HG03558 (cell line): ENCODE results near the gene MAD2L1.
A peak's percentile ranks its signal among the peaks of the same experiment; 100 is the strongest.

Experiments
- ATAC-seq: cut with Tn5 transposase; IDR thresholded peaks from one replicate; pipeline ENCODE4 v1.9.1; 2021; ENCODE audit warnings: moderate number of reproducible peaks; ENCODE audit not compliant: unreplicated experiment; ENCODE audit errors: extremely low read depth

The MAD2L1 gene

DNA sequence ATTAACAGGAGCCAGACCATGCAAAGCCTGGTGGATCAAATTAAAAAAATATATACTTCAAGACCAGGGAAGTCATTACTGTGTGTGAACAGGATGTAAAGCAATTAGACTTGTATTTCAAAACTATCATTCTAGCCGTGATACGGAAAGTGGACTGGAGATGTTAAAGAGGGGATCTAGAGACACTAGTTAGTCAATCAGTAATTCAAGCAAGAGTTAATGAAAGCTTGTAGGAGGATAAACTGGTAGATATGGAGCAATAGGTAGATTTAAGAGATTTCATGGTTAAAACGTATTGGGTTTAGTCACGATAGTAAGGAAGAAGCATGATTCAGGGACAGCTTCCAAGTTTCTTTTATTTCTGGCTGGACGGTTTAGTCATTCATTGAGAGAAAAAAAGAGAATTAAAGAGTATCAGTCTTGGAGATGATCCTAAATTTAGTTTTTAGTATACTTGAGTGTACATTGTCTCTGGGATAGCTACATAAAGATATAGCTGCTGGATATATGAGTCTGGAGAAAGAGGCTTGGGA, 3.9 kb downstream of the MAD2L1 start:
- ATAC-seq: no peak

DNA sequence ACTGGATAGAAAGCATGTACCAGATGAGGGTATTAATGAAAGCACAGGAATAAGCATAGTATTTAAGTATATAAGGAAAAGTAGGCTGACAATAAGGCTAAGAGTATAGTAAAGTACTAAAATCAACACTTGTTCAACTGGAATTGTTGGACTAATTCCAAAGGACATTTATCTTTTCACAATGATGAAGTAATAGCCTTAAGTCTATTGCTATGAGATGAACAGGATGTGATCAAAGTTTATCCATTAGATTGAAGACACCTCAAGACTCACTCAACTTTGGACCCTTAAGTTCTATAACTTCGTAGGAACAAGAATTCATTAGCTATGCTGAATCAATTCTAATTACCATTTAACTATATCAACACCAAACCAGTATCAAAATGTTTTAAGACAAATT, 7.6 kb downstream of the MAD2L1 start:
- ATAC-seq: no peak

DNA sequence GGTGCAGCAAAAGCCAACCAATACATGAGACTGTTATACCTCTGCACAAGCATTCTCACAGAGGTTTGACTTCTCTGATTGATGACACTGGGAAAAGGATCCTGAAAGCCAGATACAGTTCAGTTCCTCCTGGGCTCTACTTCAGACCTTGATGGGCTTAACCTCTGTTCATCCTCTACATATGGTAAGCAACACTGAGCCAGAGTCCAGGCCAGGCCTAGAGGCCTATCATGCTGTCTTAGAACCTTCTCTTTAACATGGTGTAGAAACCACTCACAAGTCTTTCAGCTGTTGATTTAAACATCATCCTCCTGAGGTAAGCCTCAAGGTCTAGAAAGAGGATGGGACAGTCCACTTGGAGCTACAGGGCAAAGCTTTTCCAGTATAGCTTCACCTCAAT, 9.2 kb downstream of the MAD2L1 start:
- no peak for ATAC-seq

DNA sequence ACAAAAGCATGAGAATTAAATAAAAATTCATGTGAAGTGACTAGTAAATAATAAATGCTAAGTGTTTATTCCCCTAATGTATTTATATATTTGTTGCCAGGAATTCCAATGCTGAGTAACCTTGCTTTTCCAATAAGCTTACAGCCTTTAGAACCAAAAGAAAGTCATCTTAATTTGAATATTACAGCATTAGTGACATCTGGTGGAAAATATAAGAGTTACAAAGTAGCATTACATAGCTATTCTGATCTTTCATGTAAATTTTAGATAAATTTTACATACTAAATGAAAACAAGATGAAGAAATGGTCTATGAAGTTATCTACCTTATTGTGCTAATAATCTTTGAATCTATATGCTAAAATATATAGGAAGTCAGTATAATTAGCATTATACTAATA, 10.4 kb downstream of the MAD2L1 start:
- no peak for ATAC-seq

DNA sequence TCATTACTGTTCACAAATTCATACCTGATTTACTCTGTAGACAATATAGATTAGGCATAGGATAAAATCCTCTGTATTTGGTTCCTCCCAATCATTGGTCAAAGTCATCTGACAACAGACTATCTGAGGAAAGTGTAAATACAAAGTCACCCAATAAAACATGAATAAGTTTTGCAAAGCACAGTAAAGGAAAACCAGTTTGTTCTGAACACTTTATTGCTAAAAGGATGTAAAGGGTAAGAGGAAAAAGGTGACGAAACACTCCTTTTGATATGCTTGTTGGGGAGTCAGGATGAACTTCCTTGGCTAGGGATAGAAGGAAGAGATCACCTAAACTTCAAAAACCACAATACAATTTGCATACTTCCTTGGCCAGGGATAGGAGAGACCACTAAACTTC, 10.9 kb downstream of the MAD2L1 start:
- no peak for ATAC-seq

DNA sequence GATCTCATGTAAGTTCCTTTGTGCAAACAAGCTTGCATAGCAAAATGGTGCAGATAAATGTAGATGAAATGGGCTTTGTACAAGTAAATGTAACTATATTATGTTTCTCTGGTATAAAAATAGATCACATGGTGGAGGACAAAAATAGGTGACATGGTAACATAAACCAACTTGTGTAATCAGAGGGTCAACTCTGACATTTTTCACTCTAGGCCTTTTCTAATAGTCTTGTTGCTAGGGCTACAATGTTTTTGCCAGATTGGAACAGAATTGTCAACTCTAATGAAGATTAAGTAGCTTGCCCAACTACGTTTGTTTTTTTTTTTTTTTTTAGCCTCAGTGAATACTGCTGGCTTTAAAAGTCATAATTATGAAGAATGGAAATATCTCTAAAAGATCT, 11.5 kb downstream of the MAD2L1 start:
- ATAC-seq: no peak

DNA sequence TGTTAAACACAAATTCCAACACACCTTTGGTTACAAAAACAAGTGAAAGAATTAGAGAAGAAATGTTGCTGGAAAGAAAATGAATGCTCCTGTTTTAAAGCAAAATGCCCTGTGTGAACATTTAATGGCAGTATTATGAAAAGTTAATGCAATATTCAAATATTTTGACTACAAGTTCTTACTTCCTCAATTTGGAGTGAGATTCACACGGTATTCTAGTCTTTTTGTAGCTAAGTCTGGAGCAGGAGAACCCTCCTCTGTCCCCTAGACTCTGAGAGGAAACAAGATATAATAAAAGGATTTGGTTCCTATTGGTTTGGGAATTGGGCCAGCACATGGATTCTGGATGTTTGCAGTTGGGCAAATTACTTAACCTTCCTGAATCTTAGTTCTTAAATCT, 12.7 kb downstream of the MAD2L1 start:
- peak; percentile 44 for ATAC-seq

DNA sequence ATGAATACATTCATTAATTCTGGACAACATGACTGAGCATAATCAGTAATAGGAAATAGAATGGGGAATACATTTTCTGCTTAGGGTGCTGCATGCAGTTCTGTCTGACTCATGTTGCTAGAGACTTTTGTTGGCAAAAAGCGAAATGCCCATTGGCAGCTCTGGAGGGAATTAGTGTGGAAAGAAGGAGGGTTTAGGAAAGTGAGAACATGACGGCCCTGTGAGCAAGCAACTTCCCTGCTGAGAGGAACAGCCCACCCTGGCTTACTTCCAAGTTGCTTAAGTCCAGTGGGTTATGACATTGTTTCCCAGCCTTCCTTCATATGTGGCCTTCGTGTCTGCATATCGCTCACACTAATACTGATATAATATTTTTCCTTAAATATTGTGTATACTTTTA, 13.8 kb downstream of the MAD2L1 start:
- no peak for ATAC-seq

DNA sequence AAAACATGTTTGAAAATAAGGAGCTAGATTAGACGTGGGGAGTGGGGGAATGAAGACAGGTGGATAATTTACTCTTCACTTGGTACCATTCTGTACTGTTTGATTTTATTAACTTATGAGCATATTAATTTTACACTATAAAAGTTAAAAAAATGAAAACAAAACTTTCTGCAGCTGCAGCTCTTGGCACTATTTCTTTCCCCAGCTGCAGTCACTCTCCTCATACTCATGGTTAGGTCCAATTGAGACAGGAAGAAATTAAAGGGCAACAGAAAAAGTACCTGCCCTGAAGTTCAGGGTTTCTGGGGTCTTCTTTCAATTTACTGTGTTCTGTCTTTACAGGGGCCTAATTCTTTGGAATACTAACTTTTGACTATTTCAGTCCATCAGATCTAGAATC, 15.4 kb downstream of the MAD2L1 start:
- ATAC-seq: no peak

DNA sequence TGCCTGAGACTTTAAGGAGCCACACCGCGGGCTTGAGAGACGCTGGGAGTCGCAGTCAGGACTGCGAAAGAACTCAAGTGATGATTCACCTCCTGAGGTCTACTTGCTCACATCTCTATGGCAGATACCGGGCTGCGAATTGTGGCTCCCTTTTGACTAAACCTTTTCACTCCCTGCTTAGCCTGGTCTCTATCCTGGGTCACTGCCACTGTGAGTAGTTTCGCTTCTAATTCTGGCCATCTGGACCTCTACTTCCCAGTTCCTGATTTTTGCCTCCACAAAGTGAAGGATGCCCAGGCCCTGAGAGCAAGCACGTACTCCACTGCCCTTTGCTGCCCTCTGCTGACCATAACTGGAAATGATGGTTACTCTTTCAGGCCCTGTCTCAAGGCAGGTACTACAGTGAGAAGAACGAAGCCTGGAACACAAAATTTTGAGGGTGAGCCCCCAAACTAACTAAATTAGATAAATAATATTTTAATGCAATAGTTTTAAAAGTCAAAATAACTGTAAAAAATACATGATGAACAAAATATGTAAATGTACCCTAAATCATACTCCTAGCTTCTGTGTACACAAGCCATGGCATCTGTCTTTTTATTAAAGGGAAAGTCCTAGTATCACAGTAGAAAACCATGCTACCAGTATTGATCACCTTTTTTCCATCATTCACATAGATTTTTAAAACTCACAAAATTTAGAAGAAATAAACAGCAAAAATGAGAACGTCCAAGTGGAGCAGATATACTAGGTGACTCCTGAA, 16.7 kb downstream of the MAD2L1 start:
- peak; percentile 80 for ATAC-seq

DNA sequence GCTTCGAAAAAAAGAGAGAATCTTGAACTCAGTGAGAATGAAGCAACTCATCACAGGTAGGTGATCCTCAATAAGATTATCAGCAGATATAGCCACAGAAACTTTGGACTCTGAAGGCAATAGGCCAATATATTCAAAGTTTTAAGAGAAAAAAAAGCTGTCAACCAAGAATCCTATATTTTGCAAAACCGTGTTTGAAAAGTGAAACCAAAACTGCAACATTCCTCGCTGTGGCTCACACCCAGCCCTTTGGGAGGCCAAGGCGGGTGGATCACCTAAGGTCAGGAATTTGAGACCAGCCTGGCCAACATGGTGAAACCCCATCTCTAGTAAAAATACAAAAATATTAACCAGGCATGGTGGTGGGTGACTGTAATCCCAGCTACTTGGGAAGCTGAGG, 22.8 kb downstream of the MAD2L1 start:
- ATAC-seq: no peak

DNA sequence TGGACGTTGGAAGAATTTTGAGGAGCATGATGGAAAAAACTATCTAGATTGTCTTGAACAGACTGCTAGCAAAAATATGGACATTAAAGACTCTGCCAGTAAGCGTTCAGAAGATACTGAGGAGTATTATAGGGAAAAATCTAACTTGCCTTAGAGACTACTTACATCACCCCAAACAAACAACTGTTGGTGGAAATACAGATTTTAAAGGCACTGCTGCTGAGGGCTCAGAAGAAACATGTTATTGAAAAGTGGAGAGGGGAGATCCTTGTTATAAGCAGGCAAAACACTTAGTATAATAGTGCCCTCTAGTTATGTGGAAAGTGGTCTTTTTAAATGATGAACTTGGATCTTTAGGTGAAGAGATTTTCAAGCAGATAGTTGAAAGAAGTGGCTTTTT, 29.2 kb downstream of the MAD2L1 start:
- no peak for ATAC-seq

DNA sequence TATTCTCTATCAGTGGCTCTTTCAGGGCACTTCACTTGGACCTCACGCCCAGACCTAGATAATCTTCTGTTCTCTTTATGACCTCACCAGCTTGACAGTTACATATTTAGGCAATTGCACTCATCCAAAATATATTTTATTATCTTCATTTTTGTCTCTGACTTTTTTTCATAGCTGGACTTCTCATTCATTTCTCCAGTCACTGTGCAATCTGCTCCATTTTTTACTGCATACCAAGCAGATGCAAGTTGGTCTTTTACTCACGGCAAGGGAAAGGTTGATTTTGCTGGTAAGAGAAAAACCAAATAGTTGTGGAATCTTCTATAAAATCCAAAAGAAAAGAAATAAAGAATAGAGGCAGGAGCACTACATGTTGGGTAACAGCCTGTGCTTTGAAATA, 31.7 kb downstream of the MAD2L1 start:
- no peak for ATAC-seq

DNA sequence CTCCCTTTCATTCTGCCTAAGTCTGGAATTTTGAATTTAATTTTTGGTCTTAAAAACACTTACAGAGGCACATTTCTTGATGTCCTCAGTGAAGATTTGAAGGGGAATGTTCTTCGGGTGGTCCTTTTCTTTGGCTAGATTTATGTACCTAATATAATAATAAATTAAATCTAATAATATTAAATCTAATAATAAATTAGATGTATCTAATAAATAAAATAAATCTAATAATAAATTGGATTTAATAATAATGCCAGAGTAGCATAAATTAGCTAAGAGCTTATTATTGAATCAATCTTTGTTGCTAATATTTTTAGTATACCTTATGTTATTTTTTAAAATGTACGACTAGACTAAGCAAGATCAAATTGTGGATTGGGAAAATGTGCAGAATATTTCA, 39.8 kb downstream of the MAD2L1 start:
- ATAC-seq: no peak

DNA sequence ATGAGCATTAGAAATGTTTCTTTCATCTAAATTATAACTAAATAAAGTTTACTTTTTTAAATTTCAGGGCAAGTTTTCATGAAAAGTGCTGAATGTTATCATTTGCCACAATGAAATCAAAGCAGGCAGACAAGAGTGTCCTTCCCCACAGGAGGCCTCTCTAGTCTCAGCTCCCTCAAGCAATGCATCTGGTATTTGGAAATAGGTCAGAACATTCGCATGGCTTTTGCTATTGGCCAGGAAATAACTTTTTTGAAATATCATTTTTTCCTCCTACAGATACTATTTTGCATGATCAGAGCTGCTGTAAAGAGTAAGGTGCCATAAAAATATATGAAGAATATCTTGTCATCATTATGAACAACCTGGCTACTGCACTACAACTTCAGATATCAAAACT, 41.1 kb downstream of the MAD2L1 start:
- ATAC-seq: no peak

DNA sequence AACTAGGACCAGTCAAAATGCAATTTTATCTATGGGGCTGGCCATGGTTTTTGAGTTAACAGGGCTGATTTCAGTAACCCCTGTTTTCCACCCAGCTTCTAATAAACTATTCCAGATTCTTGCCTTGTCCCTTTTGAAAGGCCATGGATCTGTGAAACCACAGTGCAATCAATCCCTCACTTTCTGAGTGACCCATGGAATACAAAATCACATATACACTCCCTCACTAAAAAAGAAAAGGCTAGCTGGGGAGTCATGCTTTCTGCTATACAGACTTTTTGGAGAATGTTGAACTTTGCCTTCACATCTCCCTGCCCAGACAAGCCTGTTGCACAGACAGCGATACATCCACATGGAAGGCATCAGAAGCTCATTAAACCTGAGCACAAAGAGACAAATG, 47.9 kb downstream of the MAD2L1 start:
- ATAC-seq: no peak

DNA sequence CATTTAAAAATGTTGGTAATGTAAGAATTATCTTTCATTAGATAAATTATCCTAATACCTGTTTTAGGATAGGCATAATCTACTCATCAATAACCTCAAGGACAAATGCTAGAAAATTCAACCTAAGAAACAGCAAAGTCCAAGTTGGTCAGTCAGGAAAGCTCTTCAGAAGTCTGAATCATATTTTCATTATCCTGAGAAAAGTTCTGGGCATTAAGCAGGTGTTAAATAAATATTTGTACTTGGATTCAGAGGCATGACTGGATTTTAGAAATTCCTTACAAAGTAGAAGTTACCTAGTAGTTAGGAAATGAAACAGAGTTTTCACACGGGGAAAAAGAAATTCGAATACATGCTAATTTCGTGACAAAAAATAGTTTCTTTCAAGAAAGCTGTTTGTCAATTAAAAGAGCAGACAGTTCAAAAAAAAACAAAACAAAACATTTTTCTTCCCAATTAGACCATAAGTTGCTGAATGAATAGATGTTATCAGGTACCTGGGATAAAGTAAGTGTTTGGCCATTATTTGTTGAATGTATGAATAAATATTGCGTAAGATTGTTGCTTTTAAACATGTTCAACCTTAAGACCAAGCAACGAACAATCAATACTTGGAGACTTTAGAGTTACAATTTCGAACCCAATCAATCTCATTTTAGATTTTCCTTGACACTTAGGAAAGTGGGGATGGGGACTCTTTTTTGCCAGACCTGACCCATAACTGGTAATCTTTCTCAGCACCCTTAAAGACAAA, 48.5 kb downstream of the MAD2L1 start:
- ATAC-seq: no peak

DNA sequence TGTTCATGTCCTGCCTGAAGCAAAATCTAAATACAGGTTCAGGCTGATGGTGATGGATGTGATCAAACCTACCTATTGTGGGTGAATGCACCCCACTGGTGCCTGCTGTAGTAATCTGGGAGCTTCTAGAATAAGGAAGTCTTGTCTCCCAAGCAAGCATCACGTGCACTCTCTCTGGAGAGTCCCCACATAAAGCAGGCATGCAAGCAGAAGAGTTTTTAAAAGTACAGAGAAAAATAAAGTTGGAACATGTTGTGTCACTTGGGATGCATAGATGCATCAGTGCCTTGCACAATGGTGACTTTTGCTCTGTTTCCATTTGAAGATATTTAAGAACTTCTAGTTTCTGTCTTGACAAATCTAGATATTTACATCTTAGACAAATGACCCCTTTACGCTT, 54.9 kb downstream of the MAD2L1 start:
- no peak for ATAC-seq

DNA sequence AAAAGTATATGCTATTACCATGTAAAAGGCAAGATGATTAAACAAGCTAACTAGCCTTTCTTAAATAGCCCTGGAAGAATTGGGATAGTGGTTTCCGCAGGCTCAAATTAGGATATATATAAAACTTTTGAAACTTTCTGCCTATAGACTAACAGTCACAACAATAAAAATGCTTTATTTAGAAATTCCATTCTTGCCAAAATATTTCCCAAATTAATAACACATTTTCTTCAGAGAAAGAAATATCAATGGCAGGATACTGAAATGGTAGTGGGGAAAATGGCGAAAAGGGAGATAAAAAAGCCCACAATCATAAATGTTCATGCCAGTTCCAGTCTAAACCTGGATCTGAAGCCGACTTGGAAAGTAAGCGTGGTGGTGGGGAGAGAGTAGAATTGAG, 56.0 kb downstream of the MAD2L1 start:
- no peak for ATAC-seq

DNA sequence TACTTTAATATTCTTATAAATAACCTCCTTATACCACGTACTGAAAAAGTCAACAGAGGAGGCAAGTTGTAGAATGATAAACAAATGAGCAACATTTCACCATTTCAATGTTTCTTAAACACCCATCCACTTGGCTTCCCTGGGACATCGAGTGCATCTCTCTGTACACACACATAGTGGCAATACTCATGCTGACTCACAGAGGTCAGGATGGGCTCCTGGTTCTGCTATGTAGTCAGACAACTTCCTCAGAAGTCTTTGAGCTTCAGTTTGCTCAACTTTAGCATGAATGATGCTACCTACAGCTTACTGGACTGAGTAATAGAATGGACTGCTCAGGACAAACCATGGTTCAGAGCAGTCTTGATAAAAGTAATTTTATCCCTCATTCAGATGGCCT, 56.9 kb downstream of the MAD2L1 start:
- no peak for ATAC-seq

DNA sequence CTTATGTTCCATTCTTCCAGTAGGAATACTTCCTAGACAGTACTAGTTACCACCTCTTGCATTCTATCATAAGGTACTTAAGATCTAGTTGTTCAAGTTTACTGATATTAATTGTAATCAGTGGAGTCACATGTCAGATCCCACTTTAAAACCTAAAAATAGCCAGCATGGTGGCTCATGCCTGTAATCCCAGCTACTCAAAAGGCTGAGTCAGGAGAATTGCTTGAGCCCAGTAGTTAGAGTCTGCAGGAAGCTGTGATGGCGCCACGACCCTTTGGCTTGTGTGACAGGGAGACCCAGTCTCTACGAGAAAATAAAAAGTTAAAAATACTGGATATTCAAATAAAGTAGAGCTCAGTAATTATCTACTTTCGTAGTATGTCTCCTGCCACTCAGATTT, 57.7 kb downstream of the MAD2L1 start:
- ATAC-seq: no peak
